GM18502 (cell line): ENCODE data around the gene CUEDC2.
A peak's percentile ranks its signal among the peaks of the same experiment; 100 is the strongest.
"Not testable (repeated sequence)": the region's sequence is repeated elsewhere in the genome, so short reads cannot be mapped to it uniquely, and the experiment has no call there.

Experiments used
- ATAC-seq: cut with Tn5 transposase; IDR thresholded peaks from one replicate; pipeline ENCODE4 v1.9.1; 2021; ENCODE audit warnings: mild to moderate bottlenecking; ENCODE audit not compliant: unreplicated experiment, poor library complexity

The CUEDC2 gene

DNA sequence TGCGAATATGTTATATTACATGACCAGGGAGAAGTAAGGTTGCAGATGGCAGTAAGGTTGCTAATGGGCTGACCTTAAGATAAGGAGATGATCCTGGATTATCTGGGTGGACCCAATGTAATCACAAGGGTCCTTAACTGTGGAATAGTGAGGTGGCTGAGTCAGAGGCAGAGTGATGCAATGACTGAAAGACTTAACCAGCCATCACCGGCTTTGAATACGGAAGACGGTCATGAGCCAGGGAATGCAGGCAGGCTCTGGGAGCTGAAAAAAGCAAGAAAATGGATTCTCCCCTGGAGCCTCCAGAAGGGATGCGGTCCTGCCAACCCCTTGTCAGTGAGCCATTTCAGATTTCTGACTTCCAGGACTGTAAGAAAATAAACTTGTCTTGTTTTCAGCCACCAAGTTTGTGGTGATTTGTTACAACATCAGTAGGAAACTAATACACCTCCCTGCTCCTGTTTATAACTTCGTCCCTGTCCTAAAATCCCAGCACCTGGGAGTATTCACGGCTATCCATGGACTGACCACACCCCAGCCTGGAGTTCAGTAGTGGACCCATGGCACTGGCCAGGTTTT is 23.6 kb upstream of the CUEDC2 start:
- no peak for ATAC-seq

DNA sequence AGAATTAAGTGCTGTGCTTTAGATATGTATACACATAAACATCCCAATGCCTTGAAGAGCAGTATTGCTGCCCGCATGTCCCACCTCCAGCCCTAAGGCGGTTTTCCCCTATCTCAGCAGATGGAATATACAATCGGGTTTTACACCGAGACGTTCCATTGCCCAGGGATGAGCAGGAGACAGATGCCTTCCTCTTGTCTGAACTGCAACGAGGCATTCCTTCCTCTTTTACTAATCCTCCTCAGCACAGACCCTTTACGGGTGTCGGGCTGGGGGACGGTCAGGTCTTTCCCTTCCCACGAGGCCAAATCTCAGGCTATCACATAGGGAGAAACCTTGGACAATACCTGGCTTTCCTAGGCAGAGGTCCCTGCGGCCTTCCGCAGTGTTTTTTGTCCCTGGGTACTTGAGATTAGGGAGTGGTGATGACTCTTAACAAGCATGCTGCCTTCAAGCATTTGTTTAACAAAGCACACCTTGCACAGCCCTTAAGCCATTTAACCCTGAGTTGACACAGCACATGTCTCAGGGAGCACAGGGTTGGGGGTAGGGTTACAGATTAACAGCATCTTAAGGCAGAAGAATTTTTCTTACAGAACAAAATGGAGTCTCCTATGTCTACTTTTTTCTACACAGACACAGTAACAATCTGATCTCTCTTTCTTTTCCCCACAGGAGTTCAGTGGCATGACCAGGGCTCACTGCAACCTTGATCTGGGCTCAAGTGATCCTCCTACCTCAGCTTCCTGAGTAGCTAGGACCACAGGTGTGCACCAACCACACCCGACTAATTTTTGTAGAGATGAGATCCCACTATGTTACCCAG is 22.5 kb upstream of the CUEDC2 start:
- not testable (repeated sequence) for ATAC-seq

- no peak for ATAC-seq
These were observed 21.1 kb upstream of the CUEDC2 start for GRCh38 chr10:102453502-102453901.

GRCh38 chr10:102452672-102453340 is 20.4 kb upstream of the CUEDC2 start:
- no peak for ATAC-seq

DNA sequence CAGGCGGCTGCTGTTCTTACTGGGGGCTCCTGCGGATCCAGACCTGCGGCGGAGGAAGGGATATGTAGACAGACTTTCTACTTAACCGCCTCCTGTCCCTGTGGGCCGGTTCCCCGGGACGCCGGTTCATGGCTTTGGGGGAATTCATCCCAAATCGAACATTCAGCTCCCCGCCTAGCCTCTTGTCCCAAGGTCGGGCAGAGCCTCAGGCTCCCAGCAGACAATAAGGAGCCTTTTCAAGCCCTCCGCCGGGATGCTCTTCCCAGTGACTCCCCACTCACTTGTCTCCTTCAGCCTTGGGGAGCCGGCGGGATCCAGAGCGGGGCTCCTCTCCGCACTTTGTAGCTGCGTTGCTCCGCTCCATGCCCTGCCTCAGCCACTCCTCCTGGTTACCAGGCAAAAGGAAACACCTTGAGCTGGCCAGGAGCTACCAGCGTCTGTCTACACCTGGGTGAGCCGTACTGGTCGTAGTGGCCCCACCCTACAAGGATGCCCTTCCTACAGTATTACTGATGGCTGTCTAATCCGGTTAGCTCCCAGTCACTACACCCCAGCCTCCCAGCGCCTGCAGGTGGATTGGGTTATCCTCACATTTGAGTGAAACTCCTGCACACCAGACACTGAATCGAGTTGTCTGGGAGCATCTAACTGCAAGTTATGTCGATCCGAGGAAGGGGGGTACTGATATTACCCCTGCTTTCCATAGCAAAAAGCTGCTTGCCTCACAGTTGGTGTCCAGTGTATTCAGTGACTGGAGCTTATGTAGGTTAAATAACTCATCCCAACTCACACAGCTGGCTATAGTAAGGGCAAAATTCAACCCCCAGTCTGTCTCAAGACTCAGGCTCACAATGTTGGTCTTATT is 19.0 kb upstream of the CUEDC2 start, which contains the start of gene C10orf95:
C10orf95 (minus strand) TSS at position 439 of the 865 bp plus-strand sequence. CDS start 450 bp downstream, outside the sequence.
- no peak for ATAC-seq

DNA sequence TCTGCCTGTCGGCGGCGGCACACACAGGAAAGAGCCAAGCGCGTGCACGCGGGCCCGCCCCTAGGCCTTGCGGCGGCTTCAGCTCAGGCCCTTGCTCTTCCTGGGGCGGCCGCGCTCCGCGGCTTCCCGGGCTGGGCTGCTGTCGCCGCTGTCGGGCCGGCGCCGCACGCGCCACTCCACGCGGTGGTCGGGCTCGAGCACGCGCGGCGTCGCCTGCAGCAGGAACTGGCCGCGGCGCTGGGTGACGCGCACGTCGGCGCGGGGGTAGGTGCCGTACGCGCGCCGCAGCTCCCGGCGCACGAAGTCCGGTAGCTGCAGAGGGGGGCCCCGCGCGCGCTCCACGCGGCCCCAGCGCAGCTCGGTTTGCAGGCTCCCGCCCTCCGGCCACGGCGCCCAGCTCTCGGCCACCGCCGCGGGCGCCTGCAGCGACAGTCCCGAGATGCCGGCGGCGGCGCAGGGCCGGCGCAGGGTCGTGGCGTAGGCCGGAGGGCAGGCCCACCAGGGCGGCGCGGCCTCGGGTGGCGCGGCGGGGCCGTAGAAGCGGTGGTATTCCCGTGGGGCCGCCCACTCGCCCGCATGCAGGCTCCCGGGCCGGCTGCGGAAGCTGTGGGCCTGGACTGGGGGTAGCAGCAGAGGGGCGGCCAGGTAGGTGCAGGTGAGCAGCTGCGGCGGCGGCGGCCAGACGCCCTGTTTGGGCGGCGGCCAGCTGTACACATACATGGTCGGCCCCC is 18.2 kb upstream of the CUEDC2 start:
- ATAC-seq: peak; percentile 76

GRCh38 chr10:102450124-102450373 is 17.7 kb upstream of the CUEDC2 start:
- peak; percentile 3 for ATAC-seq

GRCh38 chr10:102449321-102450123 is 17.1 kb upstream of the CUEDC2 start:
- peak; percentile 55 for ATAC-seq

- ATAC-seq: no peak
These were observed 12.5 kb upstream of the CUEDC2 start for GRCh38 chr10:102444851-102445250.

GRCh38 chr10:102438374-102438773 is 6.0 kb upstream of the CUEDC2 start:
- no peak for ATAC-seq

GRCh38 chr10:102437515-102437914 is 5.1 kb upstream of the CUEDC2 start:
- ATAC-seq: no peak

DNA sequence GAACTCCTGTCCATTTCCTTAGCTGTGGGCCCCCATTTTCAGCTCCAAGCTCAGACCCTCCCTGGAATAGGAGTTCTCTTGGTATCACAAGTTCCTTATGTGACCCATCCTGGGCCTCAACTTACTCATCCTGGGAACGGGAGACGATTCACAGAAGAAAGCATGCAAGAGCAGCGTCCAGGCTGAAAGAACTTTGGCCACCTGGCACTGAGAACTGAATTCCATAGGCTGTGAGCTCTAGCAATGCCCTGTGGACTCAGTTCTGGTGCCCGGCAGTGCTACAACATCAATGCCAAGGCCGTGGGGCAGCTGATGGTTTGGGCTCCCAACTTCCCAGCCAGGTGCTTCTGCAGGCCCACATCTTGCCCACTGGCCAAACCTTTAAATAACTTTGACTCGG is 3.9 kb upstream of the CUEDC2 start:
- ATAC-seq: no peak

- ATAC-seq: no peak
These were observed 3.3 kb upstream of the CUEDC2 start for GRCh38 chr10:102435529-102436233.

DNA sequence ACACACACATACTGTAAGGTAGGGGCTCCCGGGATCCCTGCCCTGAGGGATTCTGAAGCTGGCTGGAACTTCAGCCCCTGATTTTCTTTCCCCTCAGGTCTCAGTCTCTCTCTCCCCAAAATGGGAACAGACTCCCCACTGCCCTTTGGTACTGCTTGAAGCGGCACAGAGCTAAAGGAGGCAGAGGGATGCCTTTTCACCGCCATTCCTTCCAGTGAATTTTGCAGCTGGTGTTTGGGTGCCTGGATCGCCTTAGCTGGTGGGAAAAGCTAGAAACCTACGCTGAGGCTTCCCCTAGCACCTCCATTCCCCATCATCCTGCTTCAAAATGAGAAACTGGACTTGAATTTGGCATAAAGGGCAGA is 2.7 kb upstream of the CUEDC2 start:
- no peak for ATAC-seq

- ATAC-seq: no peak
These were observed 2.2 kb upstream of the CUEDC2 start for GRCh38 chr10:102434394-102435132.

GRCh38 chr10:102433619-102434046 is 1.3 kb upstream of the CUEDC2 start:
- no peak for ATAC-seq

DNA sequence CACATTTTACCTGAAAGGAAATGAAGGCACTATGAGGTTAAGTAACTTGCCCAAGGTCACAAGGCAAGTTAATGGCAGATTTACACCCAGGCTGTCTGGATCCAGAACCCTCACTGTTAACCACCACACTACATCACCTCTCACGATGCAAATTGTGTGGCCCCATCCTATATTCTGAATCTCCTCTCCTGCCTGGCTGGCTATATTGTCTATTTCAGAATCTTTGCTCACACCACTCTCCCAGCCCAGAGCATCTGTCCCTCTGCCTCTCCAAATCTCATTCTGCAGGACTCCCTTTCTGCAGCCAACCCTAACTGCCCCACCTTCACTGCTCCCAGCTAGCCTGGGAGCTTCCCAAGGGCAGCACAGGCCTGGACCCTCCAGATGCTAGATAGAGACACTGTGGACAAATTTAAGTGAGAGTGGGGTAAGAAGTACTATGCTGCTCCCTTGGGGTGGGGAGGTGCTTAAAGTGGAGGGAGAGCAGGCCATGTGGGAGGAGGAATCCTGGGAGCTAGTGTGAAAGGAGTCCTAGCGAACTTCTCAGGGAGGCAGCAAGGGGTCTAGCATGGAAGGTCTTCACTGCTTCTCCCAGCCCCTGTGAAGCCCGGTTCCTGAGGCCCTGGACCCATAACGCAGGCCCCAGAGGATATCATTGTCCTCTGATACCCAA is 786 bp downstream of the CUEDC2 start:
- no peak for ATAC-seq
